Measurements from ENCODE around the gene FHOD1.

Gene FHOD1

DNA sequence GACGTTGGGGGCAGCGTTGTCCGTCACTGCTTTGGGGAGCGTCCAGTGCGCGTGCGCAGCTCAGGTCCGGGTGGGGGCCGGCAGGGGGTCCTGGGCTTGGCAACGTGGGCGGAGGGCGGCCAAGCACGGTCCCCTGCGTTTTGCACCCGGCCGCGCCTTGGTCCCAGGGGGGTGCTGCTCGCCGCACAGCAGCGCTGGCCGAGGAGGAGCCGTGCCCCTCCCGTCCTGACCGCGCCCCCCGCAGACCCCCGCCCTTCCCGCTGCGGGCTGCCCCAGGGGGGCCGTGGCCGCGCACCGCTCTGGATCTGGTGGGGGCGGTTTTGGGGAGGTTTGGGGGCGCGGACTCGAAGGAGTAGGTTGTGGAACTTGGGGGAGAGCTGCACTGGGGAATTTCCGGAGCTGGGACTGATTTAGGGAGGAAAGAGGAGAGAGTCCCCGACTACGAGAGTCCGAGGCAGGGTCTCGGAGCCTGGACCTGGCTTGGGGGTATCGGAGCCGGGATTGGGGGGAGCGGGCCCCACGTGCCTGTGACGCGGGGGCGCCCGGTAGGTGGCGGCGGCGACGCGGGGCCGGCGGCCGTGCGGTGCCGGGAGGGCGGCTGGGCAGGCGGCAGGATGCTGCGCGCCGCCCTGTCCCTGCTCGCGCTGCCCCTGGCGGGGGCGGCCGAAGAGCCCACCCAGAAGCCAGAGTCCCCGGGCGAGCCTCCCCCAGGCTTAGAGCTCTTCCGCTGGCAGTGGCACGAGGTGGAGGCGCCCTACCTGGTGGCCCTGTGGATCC, 1.3 kb upstream of the FHOD1 start, which contains the start of gene SLC9A5:
SLC9A5 (plus strand) TSS at position 579 of the 777 bp plus-strand sequence; CDS start at position 615, 36 bp downstream.
- no peak for FAIRE-seq

- no peak for FAIRE-seq
Observed at GRCh38 chr16:67248073-67248400, 756 bp upstream of the FHOD1 start.

- FAIRE-seq = no peak
Observed at GRCh38 chr16:67246756-67247191, 507 bp downstream of the FHOD1 start.

- no peak for FAIRE-seq
Observed at GRCh38 chr16:67246081-67246755, 1.1 kb downstream of the FHOD1 start.

GRCh38 chr16:67245674-67246080, 1.6 kb downstream of the FHOD1 start:
- no peak for FAIRE-seq

DNA sequence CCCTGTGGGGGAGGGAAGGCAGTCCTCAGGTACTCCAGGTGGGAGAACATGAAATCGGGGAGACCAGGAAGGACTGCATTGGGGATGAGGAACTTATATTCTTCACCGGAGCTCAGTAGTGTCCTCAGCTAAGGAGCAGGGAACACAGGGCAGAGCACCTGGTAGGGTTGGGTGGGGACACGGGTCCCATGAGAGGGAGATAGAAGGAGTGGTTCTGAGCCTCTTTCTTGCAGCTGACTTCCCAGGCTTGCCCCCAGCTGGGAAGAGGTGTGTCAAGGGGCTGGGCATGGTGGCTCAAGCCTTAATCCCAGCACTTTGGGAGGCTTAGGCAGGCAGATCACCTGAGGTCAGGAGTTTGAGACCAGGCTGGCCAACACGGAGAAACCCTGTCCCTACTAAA, 2.1 kb downstream of the FHOD1 start:
- FAIRE-seq = no peak

- FAIRE-seq = no peak
Observed at GRCh38 chr16:67244387-67245185, 2.7 kb downstream of the FHOD1 start.

- no peak for FAIRE-seq
Observed at GRCh38 chr16:67243481-67243880, 3.8 kb downstream of the FHOD1 start.

- no peak for FAIRE-seq
Observed at GRCh38 chr16:67242138-67242730, 5.0 kb downstream of the FHOD1 start.

GRCh38 chr16:67241008-67241900, 6.0 kb downstream of the FHOD1 start:
- FAIRE-seq = no peak

- no peak for FAIRE-seq
Observed at GRCh38 chr16:67240506-67240905, 6.8 kb downstream of the FHOD1 start.

DNA sequence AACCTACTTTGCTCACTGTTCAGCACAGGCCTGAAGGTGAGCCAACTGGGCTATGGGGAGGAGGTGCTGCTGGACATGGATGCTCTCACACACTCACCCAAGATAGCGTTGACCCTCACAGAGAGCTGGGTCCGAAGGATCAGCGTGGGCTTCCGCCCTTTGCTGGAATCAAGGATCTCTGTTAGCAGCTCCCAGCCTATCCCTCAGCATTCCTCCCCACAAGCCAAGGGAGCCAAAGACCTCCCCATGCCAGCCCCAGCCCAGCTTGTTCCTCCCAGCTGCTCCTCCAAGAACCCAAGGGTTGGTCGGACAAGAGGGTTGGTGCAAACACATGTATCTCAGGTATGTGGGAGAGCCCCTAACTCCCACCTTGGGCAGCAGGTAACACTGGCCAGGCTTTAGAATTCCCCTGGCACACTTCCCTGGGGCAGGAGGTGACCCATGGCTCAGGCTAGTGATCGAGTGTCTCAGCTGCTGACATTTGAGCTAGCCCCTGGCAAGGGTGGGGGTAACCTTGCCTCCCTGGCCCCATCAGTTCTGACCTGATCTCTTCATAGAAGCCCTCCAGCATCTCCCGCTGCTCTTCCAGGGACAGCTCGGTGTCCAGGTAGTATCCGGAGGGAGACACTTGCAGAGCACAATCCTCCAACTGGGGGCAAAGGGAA, 8.3 kb downstream of the FHOD1 start:
- FAIRE-seq = no peak

DNA sequence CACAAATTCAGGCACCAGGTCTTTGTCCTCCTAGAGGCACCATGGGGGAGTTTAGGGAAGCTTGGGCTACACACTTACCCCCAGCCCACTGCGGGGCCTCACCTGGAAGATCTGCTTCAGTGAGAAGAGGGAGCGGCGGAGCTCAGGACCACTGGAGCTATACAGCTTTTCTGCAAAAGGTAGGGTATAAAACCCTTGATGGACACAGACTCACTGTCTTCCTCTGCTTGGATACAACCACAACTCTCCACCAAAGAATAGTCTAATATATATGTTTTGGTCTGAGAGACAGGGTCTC, 9.1 kb downstream of the FHOD1 start:
- FAIRE-seq = no peak

DNA sequence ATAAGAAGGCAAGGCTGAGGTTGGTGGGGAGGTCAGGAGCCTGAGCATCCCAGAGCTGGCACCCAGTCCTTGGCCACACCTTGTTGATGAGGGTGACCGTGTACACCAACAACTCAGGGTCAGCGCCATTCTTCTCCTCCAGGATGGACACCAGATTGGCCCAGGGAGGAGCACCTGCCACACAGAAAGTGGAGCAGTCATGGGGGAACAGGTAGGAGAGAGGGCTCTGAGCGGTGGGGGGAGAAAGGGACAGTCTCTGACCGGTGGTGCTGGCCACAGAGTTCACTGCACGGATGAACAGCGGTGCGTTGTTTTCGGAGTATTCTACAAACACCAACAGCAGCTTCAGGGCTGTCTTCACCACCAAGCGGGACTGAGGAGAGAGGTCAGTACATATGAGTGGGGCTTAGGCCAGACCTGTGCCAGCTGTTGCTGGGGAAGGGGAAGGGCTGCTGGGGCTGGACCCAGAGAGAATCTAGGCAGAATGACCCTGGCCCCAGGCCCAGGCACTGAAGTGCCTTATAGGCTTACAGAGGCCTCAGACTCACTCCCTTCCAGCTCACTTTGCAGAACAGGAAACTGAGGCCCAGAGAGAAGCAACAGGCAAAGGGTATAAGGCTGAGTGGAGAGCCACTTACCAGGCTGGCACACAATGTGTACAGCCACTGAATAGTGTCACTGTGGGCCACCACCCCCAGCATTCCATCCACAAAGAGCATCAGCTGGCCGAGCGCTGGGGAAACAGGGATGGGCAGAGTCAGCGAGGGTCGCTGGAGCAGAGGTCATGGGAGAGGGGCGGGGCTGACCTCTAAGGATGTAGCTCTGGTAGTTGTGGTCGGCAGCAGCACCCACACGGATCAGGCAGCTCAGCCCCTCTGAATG, 9.6 kb downstream of the FHOD1 start:
- no peak for FAIRE-seq

DNA sequence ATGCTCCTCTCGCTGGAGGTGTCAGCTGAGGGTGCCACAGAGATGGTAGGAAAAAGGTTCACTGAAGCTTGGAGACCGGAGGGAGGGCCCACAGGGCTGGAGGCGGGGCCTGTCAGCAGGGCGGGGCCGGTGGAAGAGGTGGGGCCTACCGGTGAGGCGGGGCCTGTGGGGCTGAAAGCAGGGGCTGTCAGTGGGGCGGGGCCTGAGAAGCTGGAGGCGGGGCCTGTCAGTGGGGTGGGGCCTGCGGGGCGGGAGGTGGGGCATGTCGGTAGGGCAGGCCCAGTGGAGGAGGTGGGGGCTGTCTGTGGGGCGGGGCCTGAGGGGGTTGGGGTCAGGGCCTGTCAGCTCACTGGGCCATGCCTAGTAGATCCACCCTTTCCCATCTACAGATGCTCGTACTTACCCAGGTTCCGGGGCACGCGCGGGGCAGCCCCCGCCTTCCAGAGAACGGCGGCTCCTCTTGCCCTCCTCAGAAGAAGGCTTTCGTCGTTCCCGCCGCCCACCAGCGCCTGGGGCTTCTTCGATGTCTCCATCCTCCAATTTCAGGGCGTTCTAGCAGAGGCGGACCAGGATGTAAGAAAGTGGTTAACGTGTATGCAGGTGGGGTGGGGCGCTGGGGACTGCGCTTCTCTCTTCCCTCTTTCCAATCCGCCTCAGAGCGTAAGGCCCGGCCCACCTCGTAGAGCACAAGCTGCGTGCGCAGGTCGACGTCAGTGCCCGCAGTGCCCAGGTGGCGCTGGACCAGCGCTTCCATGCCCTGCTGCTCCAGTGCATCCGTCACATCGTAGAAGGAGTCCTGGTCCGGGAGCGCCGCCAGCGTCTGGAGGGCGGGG, 10.5 kb downstream of the FHOD1 start:
- no peak for FAIRE-seq

DNA sequence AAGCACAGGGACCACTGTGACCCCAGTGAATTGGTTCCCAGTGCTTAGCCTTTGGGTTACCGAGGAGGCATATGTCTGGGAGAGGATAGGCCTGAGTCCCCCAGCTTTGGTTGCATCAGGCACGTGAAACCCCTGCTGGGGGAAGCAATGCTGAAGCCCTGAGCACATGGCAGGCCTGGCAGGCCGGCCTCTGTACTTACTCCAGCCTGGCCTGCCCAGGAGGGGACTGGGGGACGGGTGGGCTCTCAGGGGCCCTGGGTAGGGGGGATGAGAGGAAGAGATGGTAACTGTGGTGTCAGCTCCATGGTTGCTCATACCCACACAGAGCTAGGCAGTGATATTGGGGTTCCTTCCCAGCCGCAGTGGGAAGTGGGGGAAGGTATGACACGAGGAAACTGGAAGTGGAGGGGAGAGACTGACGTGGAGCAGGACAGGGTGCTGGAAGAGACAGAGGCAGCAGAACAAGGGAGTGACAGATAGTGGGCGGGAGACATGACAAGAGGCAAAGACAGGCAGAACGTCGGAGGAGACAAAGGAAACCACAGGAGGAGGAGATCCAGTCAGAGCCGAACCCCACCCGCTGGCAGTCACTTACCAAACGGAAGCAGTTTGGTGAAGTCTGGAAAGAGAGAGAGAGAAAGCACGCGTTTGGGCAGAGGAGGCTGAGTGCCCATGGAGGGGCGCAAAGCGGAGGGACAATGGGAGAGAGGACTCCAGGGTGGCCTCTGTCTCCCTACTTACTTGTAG, 11.3 kb downstream of the FHOD1 start:
- no peak for FAIRE-seq

GRCh38 chr16:67234180-67234597, 13.1 kb downstream of the FHOD1 start:
- FAIRE-seq = no peak

- FAIRE-seq = no peak
Observed at GRCh38 chr16:67233596-67233995, 13.7 kb downstream of the FHOD1 start.

Measured in colon (tissue), 2 donors.